ENCODE measurements around the gene GOLGA6L9.
"Not testable (repeated sequence)": the region's sequence is repeated elsewhere in the genome, so short reads cannot be mapped to it uniquely, and the experiment has no call there.

GOLGA6L9 gene

GRCh38 chr15:82457336-82457735 is 27.7 kb downstream of the GOLGA6L9 start:
- H3K23ac ChIP-seq (ENCODE audit: low read depth, low read length, poor library complexity); DNase-seq (ENCODE audit: low spot score); H4K8ac ChIP-seq (ENCODE audit: low read depth, low read length); H4K91ac ChIP-seq (ENCODE audit: low read depth, low read length, poor library complexity); H2BK120ac ChIP-seq (ENCODE audit: low read depth, low read length); H3K4me1 ChIP-seq (ENCODE audit: control insufficient read depth in 2 of 2, insufficient read depth in 1 of 2, low read depth in 1 of 2, low read length in 2 of 2); H2BK5ac ChIP-seq (ENCODE audit: low read length); H3K79me1 ChIP-seq (ENCODE audit: low read depth, low read length); H2BK15ac ChIP-seq (ENCODE audit: low read length); H3K36me3 ChIP-seq (replicated peaks in 1 of 2; ENCODE audit: control insufficient read depth in 2 of 2, insufficient read depth in 2 of 2, low read length in 2 of 2); H3K4me2 ChIP-seq (ENCODE audit: insufficient read depth, low read length, poor library complexity, severe bottlenecking); H3K9ac ChIP-seq (ENCODE audit: low read depth, low read length, poor library complexity); H3K18ac ChIP-seq (ENCODE audit: low read length); H3K4ac ChIP-seq (ENCODE audit: low read length); H3K9me3 ChIP-seq (replicated peaks in 1 of 2; ENCODE audit: control insufficient read depth in 2 of 2, insufficient read depth in 1 of 2, low read depth in 1 of 2, low read length in 2 of 2); H2AFZ ChIP-seq (ENCODE audit: low read length); H3K14ac ChIP-seq (ENCODE audit: low read length); H3K4me3 ChIP-seq (ENCODE audit: low read length in 2 of 2); H3K27ac ChIP-seq (replicated peaks; ENCODE audit: low read length); H2BK12ac ChIP-seq (ENCODE audit: low read length); H2AK5ac ChIP-seq (ENCODE audit: low read depth, low read length); H3K27me3 ChIP-seq (ENCODE audit: control insufficient read depth in 3 of 3, insufficient read depth in 3 of 3, low read depth in 1 of 3, low read length in 3 of 3): not testable (repeated sequence)
- no CpG with 5 or more reads among the region's 4 CpGs for WGBS, 2 donors (ENCODE audit: extremely low coverage in 2 of 2, insufficient read length in 2 of 2, insufficient replicate concordance in 1 of 2)

DNA sequence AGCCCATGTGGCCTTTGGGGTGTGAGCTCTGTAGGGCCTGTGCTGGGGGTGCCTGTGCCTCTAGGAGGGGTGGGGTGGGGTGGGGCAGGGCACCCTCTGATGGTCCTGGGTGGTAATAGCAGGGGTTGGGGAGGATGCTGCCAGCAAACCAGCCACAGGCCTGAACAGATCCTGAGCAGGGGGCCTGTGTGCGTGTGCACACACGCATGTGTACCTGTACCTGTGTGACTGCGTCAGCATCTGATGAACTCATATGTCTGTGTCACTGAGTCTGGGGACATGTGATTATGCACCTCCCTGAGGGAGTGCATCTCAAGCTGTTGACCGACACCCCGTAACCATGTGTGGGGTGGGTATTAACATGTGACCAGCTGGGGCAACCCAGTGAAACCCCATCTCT is 36.0 kb downstream of the GOLGA6L9 start:
- not testable (repeated sequence) for H2BK15ac ChIP-seq (ENCODE audit: low read length); H3K9ac ChIP-seq (ENCODE audit: low read depth, low read length, poor library complexity); H3K4me1 ChIP-seq (ENCODE audit: control insufficient read depth in 2 of 2, insufficient read depth in 1 of 2, low read depth in 1 of 2, low read length in 2 of 2); H3K79me1 ChIP-seq (ENCODE audit: low read depth, low read length); H2BK12ac ChIP-seq (ENCODE audit: low read length); H2AFZ ChIP-seq (ENCODE audit: low read length); H3K27me3 ChIP-seq (ENCODE audit: control insufficient read depth in 3 of 3, insufficient read depth in 3 of 3, low read depth in 1 of 3, low read length in 3 of 3); H4K91ac ChIP-seq (ENCODE audit: low read depth, low read length, poor library complexity); H3K9me3 ChIP-seq (replicated peaks in 1 of 2; ENCODE audit: control insufficient read depth in 2 of 2, insufficient read depth in 1 of 2, low read depth in 1 of 2, low read length in 2 of 2); H3K4ac ChIP-seq (ENCODE audit: low read length); H3K4me3 ChIP-seq (ENCODE audit: low read length in 2 of 2); H3K14ac ChIP-seq (ENCODE audit: low read length); DNase-seq (ENCODE audit: low spot score); H3K4me2 ChIP-seq (ENCODE audit: insufficient read depth, low read length, poor library complexity, severe bottlenecking); H3K27ac ChIP-seq (replicated peaks; ENCODE audit: low read length); H3K36me3 ChIP-seq (replicated peaks in 1 of 2; ENCODE audit: control insufficient read depth in 2 of 2, insufficient read depth in 2 of 2, low read length in 2 of 2); H2BK120ac ChIP-seq (ENCODE audit: low read depth, low read length); H2BK5ac ChIP-seq (ENCODE audit: low read length); H2AK5ac ChIP-seq (ENCODE audit: low read depth, low read length); H3K18ac ChIP-seq (ENCODE audit: low read length); H3K23ac ChIP-seq (ENCODE audit: low read depth, low read length, poor library complexity); H4K8ac ChIP-seq (ENCODE audit: low read depth, low read length)
- WGBS, 2 donors (ENCODE audit: extremely low coverage in 2 of 2, insufficient read length in 2 of 2, insufficient replicate concordance in 1 of 2): no CpG with 5 or more reads among the region's 5 CpGs

- no CpG with 5 or more reads among the region's 11 CpGs for WGBS, 2 donors (ENCODE audit: extremely low coverage in 2 of 2, insufficient read length in 2 of 2, insufficient replicate concordance in 1 of 2)
Measured at GRCh38 chr15:82468205-82468604, 38.6 kb downstream of the GOLGA6L9 start.

GRCh38 chr15:82469381-82469780 is 39.8 kb downstream of the GOLGA6L9 start:
- H3K36me3 ChIP-seq (replicated peaks in 1 of 2; ENCODE audit: control insufficient read depth in 2 of 2, insufficient read depth in 2 of 2, low read length in 2 of 2); H2AFZ ChIP-seq (ENCODE audit: low read length); H3K4ac ChIP-seq (ENCODE audit: low read length); H3K9ac ChIP-seq (ENCODE audit: low read depth, low read length, poor library complexity); H2BK120ac ChIP-seq (ENCODE audit: low read depth, low read length); H2BK5ac ChIP-seq (ENCODE audit: low read length); DNase-seq (ENCODE audit: low spot score); H3K14ac ChIP-seq (ENCODE audit: low read length); H3K23ac ChIP-seq (ENCODE audit: low read depth, low read length, poor library complexity); H3K4me3 ChIP-seq (ENCODE audit: low read length in 2 of 2); H3K4me1 ChIP-seq (ENCODE audit: control insufficient read depth in 2 of 2, insufficient read depth in 1 of 2, low read depth in 1 of 2, low read length in 2 of 2); H3K79me1 ChIP-seq (ENCODE audit: low read depth, low read length); H2BK15ac ChIP-seq (ENCODE audit: low read length); H2BK12ac ChIP-seq (ENCODE audit: low read length); H3K18ac ChIP-seq (ENCODE audit: low read length); H3K27ac ChIP-seq (replicated peaks; ENCODE audit: low read length); H3K9me3 ChIP-seq (replicated peaks in 1 of 2; ENCODE audit: control insufficient read depth in 2 of 2, insufficient read depth in 1 of 2, low read depth in 1 of 2, low read length in 2 of 2); H3K27me3 ChIP-seq (ENCODE audit: control insufficient read depth in 3 of 3, insufficient read depth in 3 of 3, low read depth in 1 of 3, low read length in 3 of 3); H4K91ac ChIP-seq (ENCODE audit: low read depth, low read length, poor library complexity); H4K8ac ChIP-seq (ENCODE audit: low read depth, low read length); H2AK5ac ChIP-seq (ENCODE audit: low read depth, low read length); H3K4me2 ChIP-seq (ENCODE audit: insufficient read depth, low read length, poor library complexity, severe bottlenecking): not testable (repeated sequence)
- no CpG with 5 or more reads among the region's 12 CpGs for WGBS, 2 donors (ENCODE audit: extremely low coverage in 2 of 2, insufficient read length in 2 of 2, insufficient replicate concordance in 1 of 2)

More at GRCh38 chr15:82468205-82468604, 38.6 kb downstream of the GOLGA6L9 start:
- not testable (repeated sequence) for H3K9ac ChIP-seq (ENCODE audit: low read depth, low read length, poor library complexity); H2AK5ac ChIP-seq (ENCODE audit: low read depth, low read length); H4K8ac ChIP-seq (ENCODE audit: low read depth, low read length); H3K36me3 ChIP-seq (replicated peaks in 1 of 2; ENCODE audit: control insufficient read depth in 2 of 2, insufficient read depth in 2 of 2, low read length in 2 of 2); H3K79me1 ChIP-seq (ENCODE audit: low read depth, low read length); H3K4ac ChIP-seq (ENCODE audit: low read length); DNase-seq (ENCODE audit: low spot score); H2AFZ ChIP-seq (ENCODE audit: low read length); H2BK12ac ChIP-seq (ENCODE audit: low read length); H3K4me2 ChIP-seq (ENCODE audit: insufficient read depth, low read length, poor library complexity, severe bottlenecking); H3K18ac ChIP-seq (ENCODE audit: low read length); H3K4me1 ChIP-seq (ENCODE audit: control insufficient read depth in 2 of 2, insufficient read depth in 1 of 2, low read depth in 1 of 2, low read length in 2 of 2); H3K14ac ChIP-seq (ENCODE audit: low read length); H3K4me3 ChIP-seq (ENCODE audit: low read length in 2 of 2); H3K27me3 ChIP-seq (ENCODE audit: control insufficient read depth in 3 of 3, insufficient read depth in 3 of 3, low read depth in 1 of 3, low read length in 3 of 3); H3K9me3 ChIP-seq (replicated peaks in 1 of 2; ENCODE audit: control insufficient read depth in 2 of 2, insufficient read depth in 1 of 2, low read depth in 1 of 2, low read length in 2 of 2); H3K27ac ChIP-seq (replicated peaks; ENCODE audit: low read length); H2BK15ac ChIP-seq (ENCODE audit: low read length); H2BK120ac ChIP-seq (ENCODE audit: low read depth, low read length); H2BK5ac ChIP-seq (ENCODE audit: low read length); H3K23ac ChIP-seq (ENCODE audit: low read depth, low read length, poor library complexity); H4K91ac ChIP-seq (ENCODE audit: low read depth, low read length, poor library complexity)

All from neuronal stem cell (in vitro differentiated cells).